Activated T-helper 1 cell treated with anti-CD3 and anti-CD28 coated beads, Interleukin-12 subunit alpha, Interleukin-12 subunit beta, Interleukin-2, Interleukin-4 antibody, amounts not matched to agents 30 ng/mL and 10 ng/mL and 1 ng/mL, durations not matched to agents 14 hours and 24 hours and 36 hours (primary cell): ENCODE data around the gene MAP3K4. TPM values are rescaled to one million over a fixed set of nuclear protein-coding genes. Genes with fewer than 3 reads are reported as not detected.

Experiments
- DNase-seq: peaks from one replicate; pipeline ENCODE4 v3.0.0; 2021; ENCODE audit warnings: low spot score
- H3K27ac Mint-ChIP-seq: one replicate; pipeline ENCODE4 v1.8.0; 2021; ENCODE audit warnings: mild to moderate bottlenecking, mixed read lengths
- H3K27me3 Mint-ChIP-seq: one replicate; pipeline ENCODE4 v1.8.0; 2022; ENCODE audit warnings: mild to moderate bottlenecking, moderate library complexity, mixed read lengths; ENCODE audit not compliant: insufficient read depth
- H3K36me3 Mint-ChIP-seq: one replicate; pipeline ENCODE4 v1.8.0; 2021; ENCODE audit warnings: low read depth, mixed read lengths
- H3K4me1 Mint-ChIP-seq: one replicate; pipeline ENCODE4 v1.8.0; 2021; ENCODE audit warnings: low read depth, mixed read lengths
- H3K4me3 Mint-ChIP-seq: one replicate; pipeline ENCODE4 v1.8.0; 2021; ENCODE audit warnings: mild to moderate bottlenecking, moderate library complexity, mixed read lengths
- H3K9me3 Mint-ChIP-seq: one replicate; pipeline ENCODE4 v1.8.0; 2021; ENCODE audit warnings: mixed read lengths
- intact Hi-C: fragments of 100-400 bp; cut with micrococcal nuclease; formaldehyde crosslinking; loops from one replicate; pipeline ENCODE4 v1.15.1; 2024
- total RNA-seq: library from RNA; stranded (reverse); gene quantifications from 2 replicates; pipeline ENCODE4 v1.2.3, GENCODE V29; 2022

The MAP3K4 gene
- total RNA-seq, 1 donor from 2014 or later: 47.0 TPM

DNA sequence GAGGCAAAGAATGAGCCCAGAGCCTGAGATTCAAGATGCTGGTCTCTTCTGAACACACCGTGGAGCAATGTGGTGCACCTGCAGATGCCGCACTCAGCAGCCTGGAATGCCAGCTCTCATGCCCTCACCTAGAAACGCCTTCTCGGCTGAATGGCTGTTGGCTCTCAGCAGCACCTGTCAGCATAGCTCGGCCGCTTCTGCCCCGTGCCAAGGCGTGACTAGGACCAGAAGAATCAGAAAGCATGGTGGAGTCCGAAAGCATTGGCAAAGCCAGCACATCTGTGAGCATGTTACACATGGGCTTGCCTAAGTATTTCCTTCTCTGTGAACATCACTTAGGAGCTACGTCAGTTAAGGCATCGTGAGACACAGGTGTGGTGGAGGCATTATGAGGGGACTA, 140.8 kb downstream of the MAP3K4 start:
- intact Hi-C loops: no loop called here
- Mint-ChIP-seq H3K36me3 (peaks cover 8% of the 10 kb centered on the region), H3K9me3 (peaks cover 3% of the 10 kb centered on the region), H3K4me1 (peaks cover 26% of the 10 kb centered on the region), H3K27ac (no peak overlapping the region), H3K4me3 (no peak overlapping the region), H3K27me3 (no peaks in the 10 kb centered on the region)
- DNase-seq: no peak

- peaks cover 11% of the 10 kb centered on the region for H3K4me1 Mint-ChIP-seq
- no peak for DNase-seq
- peaks cover 8% of the 10 kb centered on the region for H3K36me3 Mint-ChIP-seq
- intact Hi-C loops: no loop called here
- no peak overlapping the region for H3K4me3 Mint-ChIP-seq
- no peaks in the 10 kb centered on the region for H3K9me3 Mint-ChIP-seq
- no peak overlapping the region for H3K27ac Mint-ChIP-seq
- no peaks in the 10 kb centered on the region for H3K27me3 Mint-ChIP-seq
Measured at GRCh38 chr6:161133963-161134362, 142.4 kb downstream of the MAP3K4 start.

DNA sequence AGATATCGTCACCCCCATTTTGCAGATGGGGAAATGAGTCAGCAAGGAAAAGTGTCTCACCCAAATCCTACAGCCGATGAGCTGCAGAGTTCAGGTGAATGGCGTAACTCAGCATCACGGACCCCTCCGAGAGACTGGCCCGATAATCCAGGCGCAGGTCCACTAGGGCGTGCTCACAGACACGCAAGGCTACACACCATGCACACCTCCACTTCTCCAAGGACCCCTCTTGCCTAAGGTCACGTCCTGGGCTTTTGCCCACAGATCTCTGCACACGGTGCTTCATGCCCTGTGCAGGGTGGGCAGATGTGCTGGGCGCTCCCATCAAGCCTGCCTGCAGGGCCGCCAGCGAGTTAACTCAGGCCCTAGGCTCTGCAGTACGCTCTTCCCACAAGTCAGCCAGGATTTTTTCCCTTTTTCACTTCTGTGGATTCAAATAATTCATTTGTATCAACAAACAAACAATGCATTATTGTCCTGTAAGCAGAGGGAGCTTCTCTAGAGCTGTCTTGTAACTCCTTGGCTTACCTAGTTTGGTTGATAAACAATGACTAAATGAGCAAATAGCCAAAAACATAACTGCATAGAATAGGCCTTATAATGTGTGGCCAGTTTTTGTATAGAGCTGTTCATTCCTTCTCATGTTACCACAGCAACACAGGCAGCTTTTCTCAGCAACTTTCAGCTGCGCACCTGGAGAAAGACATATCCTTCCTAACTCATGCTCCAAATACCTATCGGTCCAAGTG, 143.2 kb downstream of the MAP3K4 start:
- no peak overlapping the region for H3K4me3 Mint-ChIP-seq
- DNase-seq: no peak
- H3K9me3 Mint-ChIP-seq: no peaks in the 10 kb centered on the region
- H3K36me3 Mint-ChIP-seq: peaks cover 8% of the 10 kb centered on the region
- no peak overlapping the region for H3K27ac Mint-ChIP-seq
- intact Hi-C loops: no loop called here
- peaks cover 3% of the 10 kb centered on the region for H3K4me1 Mint-ChIP-seq
- H3K27me3 Mint-ChIP-seq: no peaks in the 10 kb centered on the region

GRCh38 chr6:161135695-161136591, 144.4 kb downstream of the MAP3K4 start:
- intact Hi-C loops: no loop called here
- Mint-ChIP-seq H3K27me3 (no peaks in the 10 kb centered on the region), H3K27ac (no peak overlapping the region), H3K4me3 (no peak overlapping the region), H3K9me3 (no peaks in the 10 kb centered on the region), H3K36me3 (peaks cover 8% of the 10 kb centered on the region), H3K4me1 (no peaks in the 10 kb centered on the region)
- DNase-seq: no peak

- H3K36me3 Mint-ChIP-seq: peaks cover 8% of the 10 kb centered on the region
- no peak overlapping the region for H3K27ac Mint-ChIP-seq
- intact Hi-C loops: no loop called here
- H3K27me3 Mint-ChIP-seq: no peaks in the 10 kb centered on the region
- no peaks in the 10 kb centered on the region for H3K9me3 Mint-ChIP-seq
- H3K4me1 Mint-ChIP-seq: no peaks in the 10 kb centered on the region
- DNase-seq: no peak
- no peak overlapping the region for H3K4me3 Mint-ChIP-seq
Measured at GRCh38 chr6:161136655-161137054, 145.1 kb downstream of the MAP3K4 start.

DNA sequence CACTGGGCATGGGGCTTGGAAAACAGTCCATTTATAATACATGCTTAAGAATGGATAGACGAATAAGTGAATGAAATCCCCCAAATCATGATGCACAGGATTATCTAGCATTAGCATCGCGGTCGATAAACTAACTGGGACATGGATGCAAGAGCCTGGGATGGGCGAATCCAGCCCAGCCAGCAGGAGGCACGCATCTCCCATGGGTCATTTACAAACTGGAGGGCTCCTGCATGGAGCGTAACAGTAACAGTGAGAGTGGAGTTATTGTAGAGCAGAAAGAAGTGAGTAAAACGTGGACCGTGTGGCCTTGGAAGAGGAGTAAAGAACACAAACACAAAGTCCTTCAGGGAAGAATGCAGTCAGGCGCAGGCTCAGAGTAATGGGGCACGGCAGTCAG, 145.8 kb downstream of the MAP3K4 start:
- intact Hi-C loops: no loop called here
- no peak overlapping the region for H3K4me3 Mint-ChIP-seq
- H3K36me3 Mint-ChIP-seq: peaks cover 8% of the 10 kb centered on the region
- H3K9me3 Mint-ChIP-seq: no peaks in the 10 kb centered on the region
- H3K27me3 Mint-ChIP-seq: no peaks in the 10 kb centered on the region
- no peak for DNase-seq
- no peak overlapping the region for H3K27ac Mint-ChIP-seq
- H3K4me1 Mint-ChIP-seq: no peaks in the 10 kb centered on the region

- Mint-ChIP-seq H3K9me3 (no peaks in the 10 kb centered on the region), H3K4me1 (no peaks in the 10 kb centered on the region), H3K27me3 (no peaks in the 10 kb centered on the region), H3K4me3 (no peak overlapping the region), H3K36me3 (peaks cover 8% of the 10 kb centered on the region), H3K27ac (no peak overlapping the region)
- no peak for DNase-seq
- intact Hi-C loops: no loop called here
Measured at GRCh38 chr6:161137839-161138542, 146.4 kb downstream of the MAP3K4 start.

GRCh38 chr6:161138543-161139303, 147.2 kb downstream of the MAP3K4 start:
- Mint-ChIP-seq H3K36me3 (peaks cover 8% of the 10 kb centered on the region), H3K27ac (no peak overlapping the region), H3K9me3 (no peaks in the 10 kb centered on the region), H3K4me1 (no peaks in the 10 kb centered on the region), H3K27me3 (no peaks in the 10 kb centered on the region), H3K4me3 (no peak overlapping the region)
- DNase-seq: no peak
- intact Hi-C loops: no loop called here

DNA sequence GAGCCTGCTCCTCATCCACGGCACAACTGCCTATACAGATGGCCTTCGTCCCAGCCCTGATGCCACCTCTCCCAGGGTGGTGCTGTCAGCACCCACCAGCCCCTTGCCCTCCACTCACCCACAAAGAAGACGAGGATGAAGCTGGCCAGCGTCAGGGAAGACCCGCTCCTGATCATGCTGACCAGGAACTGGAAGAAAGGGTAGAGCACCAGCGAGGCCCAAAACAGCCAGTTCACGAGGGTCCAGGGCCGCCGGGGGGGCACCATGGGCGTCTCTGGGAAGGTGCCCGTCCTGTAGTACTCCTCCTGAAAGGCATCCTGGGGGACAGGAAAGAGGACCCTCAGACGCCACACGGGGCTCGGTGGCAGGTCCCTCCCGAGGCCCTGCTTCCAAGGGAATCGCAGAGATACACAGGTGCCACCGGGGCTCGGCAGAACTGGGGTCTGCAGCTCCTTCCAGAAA, 147.8 kb downstream of the MAP3K4 start:
- Mint-ChIP-seq H3K9me3 (no peaks in the 10 kb centered on the region), H3K4me1 (no peaks in the 10 kb centered on the region), H3K27ac (no peak overlapping the region), H3K27me3 (no peaks in the 10 kb centered on the region), H3K4me3 (no peak overlapping the region), H3K36me3 (peaks cover 8% of the 10 kb centered on the region)
- intact Hi-C loops: no loop called here
- DNase-seq: no peak

GRCh38 chr6:161139766-161140553, 148.4 kb downstream of the MAP3K4 start:
- no peaks in the 10 kb centered on the region for H3K4me1 Mint-ChIP-seq
- H3K4me3 Mint-ChIP-seq: no peak overlapping the region
- intact Hi-C loops: no loop called here
- DNase-seq: no peak
- H3K9me3 Mint-ChIP-seq: no peaks in the 10 kb centered on the region
- H3K27ac Mint-ChIP-seq: no peak overlapping the region
- peaks cover 6% of the 10 kb centered on the region for H3K36me3 Mint-ChIP-seq
- H3K27me3 Mint-ChIP-seq: no peaks in the 10 kb centered on the region

DNA sequence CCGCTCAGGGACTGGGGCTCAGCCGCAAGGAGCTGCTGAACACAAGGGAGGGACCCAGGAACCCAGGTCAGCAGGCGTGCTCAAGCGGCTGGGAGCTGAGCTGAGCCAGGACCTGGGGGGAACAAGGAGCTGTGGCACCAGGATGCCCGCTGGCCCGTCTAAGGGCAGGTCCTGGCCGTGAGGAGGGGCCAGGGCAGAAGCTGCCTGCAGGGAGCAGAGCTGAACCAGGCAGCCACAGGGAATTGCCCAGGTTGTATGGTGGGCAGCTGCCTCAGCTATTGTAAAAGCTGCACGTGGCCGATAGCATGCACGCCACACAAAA, 148.9 kb downstream of the MAP3K4 start:
- no peaks in the 10 kb centered on the region for H3K9me3 Mint-ChIP-seq
- intact Hi-C loops: no loop called here
- no peak overlapping the region for H3K27ac Mint-ChIP-seq
- H3K27me3 Mint-ChIP-seq: no peaks in the 10 kb centered on the region
- no peak for DNase-seq
- H3K4me1 Mint-ChIP-seq: no peaks in the 10 kb centered on the region
- H3K4me3 Mint-ChIP-seq: no peak overlapping the region
- H3K36me3 Mint-ChIP-seq: peaks cover 4% of the 10 kb centered on the region

DNA sequence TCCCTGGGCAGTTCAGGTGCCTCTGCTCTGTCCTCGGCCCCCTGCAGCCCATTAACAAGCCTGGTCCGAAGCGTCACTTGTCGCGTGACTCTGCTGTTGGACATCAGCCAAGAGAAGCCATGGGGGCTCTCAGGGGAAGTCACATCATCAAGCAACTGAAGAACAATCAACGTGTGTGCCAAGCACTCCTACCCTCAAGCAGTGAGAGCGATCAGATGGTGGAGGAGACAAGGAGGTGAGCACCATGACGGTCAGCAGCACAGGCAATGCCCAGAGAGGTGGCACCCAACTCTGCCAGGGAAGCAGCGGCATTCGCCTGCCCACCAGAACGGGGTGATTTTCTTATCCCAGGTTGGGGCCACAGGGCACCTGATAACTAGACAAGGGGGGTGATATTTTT, 149.6 kb downstream of the MAP3K4 start:
- no peaks in the 10 kb centered on the region for H3K27me3 Mint-ChIP-seq
- H3K36me3 Mint-ChIP-seq: peaks cover 3% of the 10 kb centered on the region
- H3K27ac Mint-ChIP-seq: no peak overlapping the region
- no peak for DNase-seq
- H3K4me3 Mint-ChIP-seq: no peak overlapping the region
- intact Hi-C loops: no loop called here
- no peaks in the 10 kb centered on the region for H3K4me1 Mint-ChIP-seq
- H3K9me3 Mint-ChIP-seq: no peaks in the 10 kb centered on the region
